DOHH2 (cell line): Measurements from ENCODE around the gene TRIM59.

Experiments used
- CTCF ChIP-seq: fragments of 200-600 bp; sonication (generic); IDR thresholded peaks from one replicate; pipeline ENCODE4 v1.5.1; 2014; ENCODE audit warnings: antibody characterized with exemption, mild to moderate bottlenecking, low read depth, low read length; ENCODE audit not compliant: poor library complexity, severe bottlenecking
- EZH2phosphoT487 ChIP-seq: fragments of 200-600 bp; sonication (generic); IDR thresholded peaks from 2 replicates; pipeline ENCODE4 v1.6.1; 2017; ENCODE audit warnings: borderline replicate concordance, mild to moderate bottlenecking, antibody characterized with exemption, low read length, moderate library complexity, mixed read lengths

- TF ChIP-seq CTCF: no peak
- TF ChIP-seq EZH2phosphoT487: no peak
These were observed 49.4 kb downstream of the TRIM59 start for GRCh38 chr3:160400030-160400701.
